NCI-H2196 (cell line): ENCODE data around the gene MRC2.
"Not testable (repeated sequence)": the region's sequence is repeated elsewhere in the genome, so short reads cannot be mapped to it uniquely, and the experiment has no call there.

ENCODE experiments used
- DNase-seq: peaks from one replicate; lab custom pipeline; 2025; ENCODE audit not compliant: unreplicated experiment; lab: John Stamatoyannopoulos, UW

The MRC2 gene

GRCh38 chr17:62678214-62678919 lies 50.9 kb downstream of the MRC2 start:
- no peak for DNase-seq

DNA sequence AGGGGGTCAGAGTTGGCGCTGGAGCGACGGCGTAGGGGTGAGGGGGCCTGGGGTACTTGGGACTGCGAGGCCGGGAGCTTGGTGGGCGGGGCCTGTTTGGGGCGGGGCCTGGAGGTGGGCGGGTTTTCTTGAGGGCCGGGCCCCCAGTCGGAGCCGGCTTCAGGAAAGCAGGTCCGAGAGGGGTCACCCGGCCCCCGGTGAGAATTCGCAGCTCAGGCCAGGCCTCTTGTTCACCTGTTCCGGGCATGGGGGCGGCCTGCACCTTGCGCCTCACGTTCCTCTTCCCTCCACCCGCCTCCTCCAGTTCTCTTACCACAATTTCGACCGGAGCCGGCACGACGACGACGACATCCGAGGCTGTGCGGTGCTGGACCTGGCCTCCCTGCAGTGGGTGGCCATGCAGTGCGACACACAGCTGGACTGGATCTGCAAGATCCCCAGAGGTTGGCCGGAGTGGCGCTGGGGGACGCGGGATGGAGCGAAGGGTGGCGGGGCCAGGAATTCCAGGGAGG lies 52.5 kb downstream of the MRC2 start:
- DNase-seq, result no peak

DNA sequence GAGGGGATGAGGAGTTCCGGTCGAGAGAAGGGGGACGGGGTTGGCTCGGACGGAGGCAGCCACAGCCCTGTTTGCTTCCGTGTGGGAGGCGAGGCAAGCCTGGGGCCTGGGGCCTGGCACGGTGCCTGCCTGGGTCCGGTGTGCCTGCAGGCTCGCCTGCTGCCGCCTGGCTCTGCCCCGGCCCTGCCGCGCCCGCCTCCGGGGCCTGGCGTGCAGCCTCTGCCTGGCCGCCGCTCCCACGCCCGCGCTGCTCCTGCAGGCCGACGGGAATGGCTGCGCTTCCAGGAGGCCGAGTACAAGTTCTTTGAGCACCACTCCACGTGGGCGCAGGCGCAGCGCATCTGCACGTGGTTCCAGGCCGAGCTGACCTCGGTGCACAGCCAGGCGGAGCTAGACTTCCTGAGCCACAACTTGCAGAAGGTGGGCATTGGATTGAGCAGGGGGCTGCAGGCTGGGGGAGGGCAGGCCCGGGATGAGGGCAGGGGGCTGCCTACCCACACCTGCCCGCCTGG lies 53.1 kb downstream of the MRC2 start:
- no peak for DNase-seq

DNA sequence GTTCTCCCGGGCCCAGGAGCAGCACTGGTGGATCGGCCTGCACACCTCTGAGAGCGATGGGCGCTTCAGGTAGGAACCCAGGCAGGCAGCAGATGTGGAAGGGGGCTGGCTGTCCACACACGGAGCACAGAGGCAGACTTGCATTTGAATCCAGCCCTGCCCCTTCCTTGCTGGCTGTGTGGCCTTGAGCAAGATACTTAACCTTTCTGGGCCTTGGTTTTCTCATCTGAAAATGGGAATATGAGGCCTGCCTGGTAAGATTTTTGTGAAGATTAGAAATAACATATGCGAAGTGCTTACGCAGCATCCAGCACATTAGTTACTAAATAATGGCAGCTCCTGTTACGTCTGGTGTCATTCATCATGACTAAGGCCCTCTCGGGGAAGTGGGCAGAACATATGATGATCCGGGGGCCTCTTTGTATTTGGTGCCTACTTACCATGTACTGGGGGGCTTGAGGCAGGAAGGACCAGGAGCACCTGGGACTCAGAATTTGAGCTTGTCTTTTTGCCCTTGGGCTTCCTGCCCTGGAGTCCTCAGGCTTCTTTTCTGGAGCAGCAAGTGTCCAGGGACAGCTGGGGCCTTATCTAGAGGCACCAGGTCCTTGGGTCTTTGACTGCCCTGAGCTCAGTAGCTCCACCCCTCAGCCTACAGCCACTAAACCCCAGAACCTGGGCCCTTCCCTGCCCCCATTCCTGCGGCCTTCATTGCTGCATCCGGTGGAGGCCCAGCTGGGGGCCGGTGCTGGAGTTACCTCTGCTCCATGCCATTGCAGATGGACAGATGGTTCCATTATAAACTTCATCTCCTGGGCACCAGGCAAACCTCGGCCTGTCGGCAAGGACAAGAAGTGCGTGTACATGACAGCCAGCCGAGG lies 53.8 kb downstream of the MRC2 start:
- DNase-seq, result no peak

DNA sequence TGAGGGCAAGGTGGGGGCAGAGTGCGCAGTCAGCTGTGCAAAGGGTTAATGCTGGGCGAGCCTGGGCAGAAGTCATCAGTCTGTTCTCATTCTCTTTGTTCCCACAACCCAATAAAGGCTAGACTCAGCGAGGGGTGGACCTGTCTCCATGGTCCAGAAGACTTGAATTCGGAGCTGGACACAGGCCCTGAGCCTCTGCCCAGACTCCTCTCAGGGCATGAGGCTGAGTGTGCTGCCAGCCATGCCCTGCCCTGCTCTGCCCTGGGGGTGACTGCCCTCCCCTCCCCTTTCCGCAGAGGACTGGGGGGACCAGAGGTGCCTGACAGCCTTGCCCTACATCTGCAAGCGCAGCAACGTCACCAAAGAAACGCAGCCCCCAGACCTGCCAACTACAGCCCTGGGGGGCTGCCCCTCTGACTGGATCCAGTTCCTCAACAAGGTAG lies 54.5 kb downstream of the MRC2 start:
- DNase-seq, result no peak

DNA sequence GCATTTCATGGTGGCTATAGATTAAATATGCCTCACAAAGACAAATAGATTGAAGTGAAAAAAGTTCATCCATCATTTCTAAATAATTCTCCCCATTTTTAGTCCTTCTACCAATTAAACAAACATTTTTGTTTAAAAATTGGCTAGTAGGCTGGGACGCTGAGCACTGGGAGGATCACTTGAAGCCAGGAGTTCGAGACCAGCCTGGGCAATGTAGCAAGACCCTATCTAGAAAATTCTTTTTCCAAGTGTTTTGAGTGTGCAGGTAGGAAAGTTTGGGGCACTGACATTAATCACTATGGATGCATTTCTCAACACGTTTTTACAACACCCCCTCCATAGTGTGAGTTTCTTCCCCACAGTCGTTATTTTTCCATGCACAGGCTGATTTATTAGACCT lies 56.7 kb downstream of the MRC2 start:
- no peak for DNase-seq

DNA sequence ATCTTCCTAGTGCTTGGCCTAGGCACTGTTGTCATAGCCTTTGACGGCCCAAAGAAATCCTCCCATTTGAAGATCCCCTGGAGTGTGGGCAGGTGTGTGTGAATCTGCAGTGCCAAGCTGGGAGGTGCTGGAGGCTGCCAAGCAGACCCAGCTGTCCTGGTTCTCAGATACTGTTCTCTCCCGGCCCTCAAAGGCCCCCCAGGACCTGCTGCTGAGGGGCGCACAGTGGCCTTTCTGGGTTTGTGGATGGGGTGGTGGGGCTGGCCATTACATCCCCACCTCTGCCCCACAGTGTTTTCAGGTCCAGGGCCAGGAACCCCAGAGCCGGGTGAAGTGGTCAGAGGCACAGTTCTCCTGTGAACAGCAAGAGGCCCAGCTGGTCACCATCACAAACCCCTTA lies 60.5 kb downstream of the MRC2 start:
- DNase-seq, result no peak

DNA sequence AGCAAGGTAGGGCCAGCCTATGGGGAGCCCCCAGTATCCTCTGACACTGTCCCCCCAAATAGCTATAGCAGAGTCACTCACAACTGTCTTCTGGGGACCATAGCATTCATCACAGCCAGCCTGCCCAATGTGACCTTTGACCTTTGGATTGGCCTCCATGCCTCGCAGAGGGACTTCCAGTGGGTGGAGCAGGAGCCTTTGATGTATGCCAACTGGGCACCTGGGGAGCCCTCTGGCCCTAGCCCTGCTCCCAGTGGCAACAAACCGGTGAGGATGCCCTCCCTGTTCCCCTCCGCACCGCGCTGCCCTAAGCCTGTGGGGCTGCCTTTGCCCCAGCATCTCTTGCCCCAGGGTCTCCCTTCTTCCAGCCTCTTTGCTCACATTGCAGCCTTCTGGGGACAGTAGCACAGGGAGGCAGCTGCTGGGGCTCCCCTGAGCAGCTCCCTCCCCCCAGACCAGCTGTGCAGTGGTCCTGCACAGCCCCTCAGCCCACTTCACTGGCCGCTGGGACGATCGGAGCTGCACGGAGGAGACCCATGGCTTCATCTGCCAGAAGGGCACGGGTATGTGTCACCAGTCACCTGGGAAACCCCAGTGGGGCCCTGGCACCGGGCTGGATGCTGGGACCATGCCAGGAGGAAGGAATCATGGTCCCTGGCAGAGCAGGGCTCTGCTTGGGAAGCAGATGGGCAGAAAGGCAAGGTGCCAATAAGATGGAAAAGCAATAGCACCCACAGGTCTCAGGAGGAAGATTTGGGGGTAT lies 61.1 kb downstream of the MRC2 start:
- peak; percentile 56 for DNase-seq

- no peak for DNase-seq
These were observed 62.1 kb downstream of the MRC2 start for GRCh38 chr17:62689441-62690167.

DNA sequence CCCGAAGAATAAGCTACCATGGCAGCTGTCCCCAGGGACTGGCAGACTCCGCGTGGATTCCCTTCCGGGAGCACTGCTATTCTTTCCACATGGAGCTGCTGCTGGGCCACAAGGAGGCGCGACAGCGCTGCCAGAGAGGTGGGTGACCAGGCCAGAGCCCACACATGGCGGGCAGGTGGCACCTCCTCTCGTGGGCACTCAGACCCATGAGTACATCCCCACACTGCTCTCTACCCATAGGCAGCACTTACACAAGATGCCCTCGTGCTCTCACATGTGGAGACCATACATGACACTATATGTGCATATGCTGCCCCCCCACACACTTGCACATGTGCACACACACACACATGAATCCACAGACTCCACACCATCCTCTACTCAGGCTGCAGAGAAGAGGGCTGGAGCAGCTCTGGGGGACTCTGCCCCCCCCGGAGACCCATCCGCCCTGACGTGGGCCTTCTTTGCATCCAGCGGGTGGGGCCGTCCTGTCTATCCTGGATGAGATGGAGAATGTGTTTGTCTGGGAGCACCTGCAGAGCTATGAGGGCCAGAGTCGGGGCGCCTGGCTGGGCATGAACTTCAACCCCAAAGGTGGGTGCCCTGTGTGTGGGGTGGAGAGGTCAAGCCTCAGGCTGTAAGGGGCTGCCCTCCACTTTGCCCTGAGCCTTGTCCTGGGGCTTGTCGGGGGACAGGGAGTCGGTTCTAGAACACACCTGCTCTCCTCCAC lies 62.9 kb downstream of the MRC2 start:
- no peak for DNase-seq

DNA sequence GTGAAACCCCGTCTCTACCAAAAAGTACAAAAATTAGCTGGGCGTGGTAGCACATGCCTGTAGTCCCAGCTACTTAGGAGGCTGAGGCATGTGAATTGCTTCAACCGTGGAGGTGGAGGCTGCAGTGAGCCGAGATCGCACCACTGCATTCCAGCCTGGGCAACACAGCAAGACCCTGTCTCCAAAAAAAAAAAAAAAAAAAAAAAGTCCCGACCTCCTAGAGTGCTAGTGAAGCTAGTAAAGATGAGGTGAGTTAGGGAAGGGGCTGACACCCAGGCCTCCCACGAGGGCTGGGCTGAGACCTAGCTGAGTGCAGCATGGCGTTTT lies 64.1 kb downstream of the MRC2 start:
- DNase-seq, result not testable (repeated sequence)

DNA sequence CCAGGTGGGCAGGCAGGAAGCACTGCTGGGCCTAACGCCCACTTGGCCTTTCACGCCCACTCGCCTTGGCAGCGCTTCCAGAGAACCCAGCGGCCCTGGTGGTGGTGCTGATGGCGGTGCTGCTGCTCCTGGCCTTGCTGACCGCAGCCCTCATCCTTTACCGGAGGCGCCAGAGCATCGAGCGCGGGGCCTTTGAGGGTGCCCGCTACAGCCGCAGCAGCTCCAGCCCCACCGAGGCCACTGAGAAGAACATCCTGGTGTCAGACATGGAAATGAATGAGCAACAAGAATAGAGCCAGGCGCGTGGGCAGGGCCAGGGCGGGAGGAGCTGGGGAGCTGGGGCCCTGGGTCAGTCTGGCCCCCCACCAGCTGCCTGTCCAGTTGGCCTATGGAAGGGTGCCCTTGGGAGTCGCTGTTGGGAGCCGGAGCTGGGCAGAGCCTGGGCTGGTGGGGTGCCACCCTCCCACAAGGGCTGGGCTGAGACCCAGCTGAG lies 64.7 kb downstream of the MRC2 start:
- no peak for DNase-seq

GRCh38 chr17:62692721-62693431 lies 65.4 kb downstream of the MRC2 start:
- DNase-seq, result peak; percentile 17

DNA sequence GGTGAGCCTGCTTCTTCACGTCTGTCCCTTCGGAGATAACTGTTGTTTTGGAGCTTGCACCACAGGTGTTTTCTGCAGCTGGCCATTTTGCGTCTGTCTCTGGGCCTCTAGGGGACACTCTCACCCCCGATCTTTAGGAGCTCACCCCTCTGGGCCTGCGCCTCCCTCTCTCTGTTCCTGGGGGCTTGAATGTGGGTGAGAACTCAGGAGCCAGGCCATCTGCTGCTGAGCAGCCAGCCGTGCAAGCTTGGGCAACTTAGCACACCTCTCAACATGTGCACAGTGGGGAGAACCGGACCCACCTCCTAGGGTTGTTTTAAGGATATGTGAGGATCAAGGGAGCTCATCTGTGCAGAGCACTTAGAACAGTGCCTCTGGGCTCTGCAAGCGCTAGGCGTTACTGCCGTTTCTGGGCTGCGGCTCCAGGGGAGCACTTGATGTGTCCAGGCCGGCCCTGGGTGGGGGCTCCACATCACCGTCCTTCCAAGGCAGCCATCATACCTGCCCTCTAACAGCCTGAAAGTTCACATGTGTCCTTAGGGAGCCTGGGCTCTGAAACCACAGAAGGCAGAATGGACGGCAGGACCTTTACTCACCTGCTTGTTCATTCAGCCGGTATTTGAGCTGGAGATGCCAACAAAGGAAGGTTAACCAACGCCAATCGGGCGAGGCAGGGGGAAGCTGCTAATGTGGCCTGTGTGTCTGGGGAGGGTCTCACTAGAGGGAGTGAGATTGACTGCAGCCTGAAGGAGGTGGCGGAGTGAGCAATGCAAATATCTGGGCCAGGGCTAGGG lies 66.3 kb downstream of the MRC2 start:
- DNase-seq, result no peak

- not testable (repeated sequence) for DNase-seq
These were observed 67.7 kb downstream of the MRC2 start for GRCh38 chr17:62695093-62695738.

DNA sequence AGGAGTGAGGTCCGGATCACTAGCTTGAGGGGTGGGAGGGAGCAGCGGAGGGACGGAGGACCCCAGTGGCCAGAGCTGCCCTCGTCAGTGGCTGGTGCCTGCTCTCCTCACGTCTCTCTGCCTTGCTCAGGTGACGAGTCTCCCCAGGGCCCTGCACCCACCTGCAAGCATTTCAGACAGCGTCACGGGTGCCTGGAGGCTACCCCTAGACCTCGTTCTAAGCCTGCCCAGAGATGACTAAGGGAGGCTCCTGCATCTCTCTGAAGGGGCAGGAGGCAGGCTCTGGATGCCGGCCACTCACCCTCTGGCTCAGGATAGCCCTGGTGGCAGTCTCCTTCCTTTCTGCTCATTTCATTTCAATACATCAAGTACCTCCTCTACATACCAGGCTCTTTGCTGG lies 68.8 kb downstream of the MRC2 start:
- DNase-seq, result no peak

- no peak for DNase-seq
These were observed 69.4 kb downstream of the MRC2 start for GRCh38 chr17:62696726-62697490.
